GM12878 (cell line): Measurements from ENCODE around the gene OSER1. TPM values are rescaled to one million over a fixed set of nuclear protein-coding genes. Genes with fewer than 3 reads are reported as not detected.

Source experiments
- ATAC-seq: fragments of 200-7000 bp; cut with Tn5 transposase; 3 replicates; pipeline ENCODE4 v1.9.1; 2020; ENCODE audit warnings: mild to moderate bottlenecking, moderate library complexity
- BruUV-seq: library from RNA; stranded (reverse); fragments of 400-500 nt; replicated peaks from 2 replicates; lab custom pipeline; 2021; lab: Mats Ljungman, UMichigan
- CTCF ChIA-PET: fragments of 300-600 bp; sonication (Branson Sonifier 250); formaldehyde crosslinking; extraction: SDS; loops from one replicate; lab custom pipeline; 2021; ENCODE audit warnings: inconsistent platforms; lab: Yijun Ruan, JAX
- POLR2A ChIA-PET: fragments of 350-600 bp; formaldehyde crosslinking; extraction: SDS; loops from one replicate; lab custom pipeline; 2021; ENCODE audit warnings: inconsistent platforms; lab: Charles Lee
- RAD21 ChIA-PET: fragments of 300-600 bp; sonication (Branson Sonifier 250); formaldehyde crosslinking; loops from one replicate; lab custom pipeline; 2023; ENCODE audit warnings: antibody characterized with exemption; ENCODE audit not compliant: unreplicated experiment; lab: Charles Lee
- SMC1A ChIA-PET: fragments of 300-600 bp; sonication (Branson Sonifier 250); formaldehyde crosslinking; loops from one replicate; lab custom pipeline; 2023; ENCODE audit not compliant: unreplicated experiment, uncharacterized antibody; lab: Charles Lee
- DNase-seq: peaks from one replicate; pipeline ENCODE4 v3.0.0-alpha.2; 2011; ENCODE audit warnings: low read depth, low spot score
- FAIRE-seq: peaks from 3 replicates; lab custom pipeline; 2011; peaks lifted over from hg19 to GRCh38; lab: Jason Lieb, UNC
- H2AFZ ChIP-seq: 2 replicates; pipeline ENCODE4 v1.6.0; 2011; ENCODE audit warnings: low read depth, low read length, control low read depth; ENCODE audit not compliant: control insufficient read depth
- H3K27ac ChIP-seq: 2 replicates; pipeline ENCODE4 v1.5.1; 2011; ENCODE audit warnings: control low read depth; ENCODE audit not compliant: control insufficient read depth, insufficient read depth
- H3K27me3 ChIP-seq, 2 experiments: replicated peaks in 1 of 2; 2 replicates each; pipeline versions ENCODE4 v1.6.0 to v1.6.1; 2011; ENCODE audit warnings: low read length in 1 of 2; ENCODE audit not compliant: control insufficient read depth in 2 of 2, insufficient read depth in 2 of 2
- H3K36me3 ChIP-seq, 2 experiments: 2 replicates each; pipeline ENCODE4 v1.5.1; 2011; ENCODE audit warnings: low read length in 1 of 2; ENCODE audit not compliant: control insufficient read depth in 2 of 2, insufficient read depth in 2 of 2
- H3K4me1 ChIP-seq: 2 replicates; pipeline ENCODE4 v1.6.1; 2011; ENCODE audit warnings: mild to moderate bottlenecking, low read length, moderate library complexity, mixed read lengths; ENCODE audit not compliant: control insufficient read depth, insufficient read depth
- H3K4me2 ChIP-seq: 2 replicates; pipeline ENCODE4 v1.6.0; 2011; ENCODE audit warnings: control low read depth; ENCODE audit not compliant: control insufficient read depth, insufficient read depth
- H3K4me3 ChIP-seq: fragments of 200-600 bp; sonication (generic); 2 replicates; pipeline ENCODE4 v1.5.1; 2016
- H3K79me2 ChIP-seq: 2 replicates; pipeline ENCODE4 v1.6.0; 2011; ENCODE audit warnings: low read length; ENCODE audit not compliant: control insufficient read depth, insufficient read depth
- H3K9ac ChIP-seq: 2 replicates; pipeline ENCODE4 v1.8.0; 2011; ENCODE audit warnings: low read length, control low read depth, mixed read lengths; ENCODE audit not compliant: control insufficient read depth, insufficient read depth
- H3K9me3 ChIP-seq: replicated peaks from 3 replicates; pipeline ENCODE4 v1.5.1; 2011; ENCODE audit warnings: mild to moderate bottlenecking, low read length; ENCODE audit not compliant: control insufficient read depth, insufficient read depth
- H4K20me1 ChIP-seq: 2 replicates; pipeline ENCODE4 v1.6.0; 2011; ENCODE audit not compliant: control insufficient read depth, insufficient read depth
- BACH1 ChIP-seq: fragments of 450-650 bp; IDR thresholded peaks from 2 replicates; pipeline ENCODE4 v1.6.1; 2017; ENCODE audit warnings: mild to moderate bottlenecking, borderline replicate concordance
- BCLAF1 ChIP-seq: fragments of 450-650 bp; IDR thresholded peaks from 2 replicates; pipeline ENCODE4 v1.6.1; 2017; ENCODE audit warnings: antibody characterized with exemption, mild to moderate bottlenecking, moderate library complexity
- BHLHE40 ChIP-seq, 2 experiments: fragments of 450-650 bp in 1 of 2; IDR thresholded peaks; 2 replicates each; pipeline ENCODE4 v1.6.1; 2011 to 2017; ENCODE audit warnings: low read depth in 2 of 2, borderline replicate concordance in 1 of 2, improper control_type of control experiment in 1 of 2, low read length in 1 of 2, mild to moderate bottlenecking in 1 of 2
- CBFB ChIP-seq: IDR thresholded peaks from 2 replicates; pipeline ENCODE4 v1.6.1; 2016; ENCODE audit warnings: antibody characterized with exemption, low read depth
- CEBPB ChIP-seq, 2 experiments: fragments of 150-350 bp in 1 of 2; IDR thresholded peaks; 2 replicates each; pipeline ENCODE4 v1.6.1; 2012 to 2014; ENCODE audit warnings: low read depth in 2 of 2, low read length in 2 of 2, borderline replicate concordance in 1 of 2, inconsistent platforms in 1 of 2
- FOS ChIP-seq: IDR thresholded peaks from 3 replicates; pipeline ENCODE4 v1.6.1; 2011; ENCODE audit warnings: borderline replicate concordance; ENCODE audit not compliant: insufficient read length; ENCODE audit errors: extremely low read depth
- FOXM1 ChIP-seq: IDR thresholded peaks from 2 replicates; pipeline ENCODE4 v1.6.1; 2012; ENCODE audit warnings: low read depth, mild to moderate bottlenecking, inconsistent platforms, low read length, moderate library complexity
- GATAD2B ChIP-seq: fragments of 450-650 bp; conservative IDR thresholded peaks from 2 replicates; pipeline ENCODE4 v1.6.1; 2017; ENCODE audit warnings: low read depth, mild to moderate bottlenecking, moderate library complexity
- IKZF2 ChIP-seq, 2 experiments: fragments of 450-650 bp; IDR thresholded peaks; 2 replicates each; pipeline ENCODE4 v1.6.1; 2017; ENCODE audit warnings: mild to moderate bottlenecking in 2 of 2, moderate library complexity in 2 of 2
- KLF5 ChIP-seq: fragments of 450-650 bp; IDR thresholded peaks from 2 replicates; pipeline ENCODE4 v1.6.1; 2014; ENCODE audit warnings: mild to moderate bottlenecking; ENCODE audit not compliant: partially characterized antibody
- NR2C1 ChIP-seq: fragments of 450-650 bp; IDR thresholded peaks from 2 replicates; pipeline ENCODE4 v1.6.1; 2017; ENCODE audit warnings: antibody characterized with exemption, mild to moderate bottlenecking, moderate library complexity
- NRF1 ChIP-seq: conservative IDR thresholded peaks from 2 replicates; pipeline ENCODE4 v1.6.1; 2011; ENCODE audit warnings: mild to moderate bottlenecking, low read depth, low read length, improper control_type of control experiment
- RAD21 ChIP-seq: IDR thresholded peaks from 2 replicates; pipeline ENCODE4 v1.6.1; 2011; ENCODE audit warnings: mild to moderate bottlenecking, low read depth, low read length, moderate library complexity; ENCODE audit not compliant: insufficient read depth
- TCF3 ChIP-seq: IDR thresholded peaks from 2 replicates; pipeline ENCODE4 v1.6.1; 2012; ENCODE audit warnings: low read depth, mild to moderate bottlenecking, low read length, borderline replicate concordance; ENCODE audit not compliant: insufficient read depth
- ZBTB40 ChIP-seq: fragments of 450-650 bp; IDR thresholded peaks from 2 replicates; pipeline ENCODE4 v1.6.1; 2016; ENCODE audit warnings: mild to moderate bottlenecking, moderate library complexity, borderline replicate concordance
- ZSCAN29 ChIP-seq: fragments of 450-650 bp; IDR thresholded peaks from 2 replicates; pipeline ENCODE4 v1.6.1; 2017; ENCODE audit warnings: mild to moderate bottlenecking, moderate library complexity
- WGBS: methylation state at CpG from one replicate; pipeline ENCODE4 v1.1.6; 2016; ENCODE audit warnings: low lambda C conversion rate; ENCODE audit not compliant: insufficient replicate concordance, insufficient coverage; ENCODE audit errors: missing lambda C conversion rate; 5-methylcytosine and 5-hydroxymethylcytosine counted together
- in situ Hi-C: fragments of 300-500 bp; cut with MboI; formaldehyde crosslinking; loops from 9 replicates; pipeline ENCODE4 v1.14.3; 2018; ENCODE audit warnings: mixed read lengths
- intact Hi-C: fragments of 100-400 bp; cut with micrococcal nuclease; formaldehyde crosslinking; loops from one replicate; pipeline ENCODE4 v1.14.2; 2022; ENCODE audit not compliant: unreplicated experiment
- polyA plus RNA-seq, 11 experiments: library from polyadenylated mRNA; depleted of rRNA in 4 of 11; unstranded in 6 of 11; stranded (reverse) in 5 of 11; fragments of >200 nt; fragmentation: Nextera tagmentation in 4 of 11; fragmentation: Illumina TruSeq in 1 of 11; extraction: Ambion mirVana in 4 of 11; extraction: Trizol in 1 of 11; gene quantifications; 1 replicate in 1 of 11; 2 replicates in 10 of 11; pipeline versions ENCODE4 v1.2.1 to v1.2.3, GENCODE V29; 2011 to 2016; ENCODE audit warnings: inconsistent platforms in 2 of 11, missing spikeins in 2 of 11, low read depth in 1 of 11
- total RNA-seq, 4 experiments: library from RNA; depleted of rRNA in 3 of 4; stranded (reverse); fragments of >200 nt in 3 of 4; fragmentation: Illumina TruSeq in 1 of 4; extraction: Trizol in 1 of 4; gene quantifications; 2 replicates each; pipeline versions ENCODE4 v1.2.1 to v1.2.3, GENCODE V29; 2013 to 2021

OSER1 gene
- total and polyA plus RNA-seq, 10 of the 15 experiments (the other 5 are each of a cell fraction or from before 2014, with no cell fraction given): 19.3 to 63.8 (median 28.4) TPM

GRCh38 chr20:44221368-44221954 lies 10.9 kb upstream of the OSER1 start (continued):
- TF ChIP-seq BCLAF1 (no peak), FOS (no peak), BHLHE40 (IDR thresholded peaks at IDR 0.05; ENCODE audit: borderline replicate concordance in 1 of 2, low read depth in 2 of 2, low read length in 1 of 2) (no peak), CBFB (no peak)

- H3K27me3 ChIP-seq: no peaks in the 10 kb centered on the region
- no peaks in the 10 kb centered on the region for H3K79me2 ChIP-seq
- no peak overlapping the region for H2AFZ ChIP-seq
- no peak overlapping the region for H3K4me2 ChIP-seq
- no peak for ATAC-seq
- H3K27ac ChIP-seq: no peak overlapping the region
- intact Hi-C loops: loop anchor here (5.0 kb wide), 2 partner anchors 243 to 463 kb away; no protein-coding TSS in a partner anchor
- ChIA-PET CTCF (interaction anchor here (0.6 to 10.1 kb wide), 2 partner anchors 92 to 291 kb away, joined by 3 to 257 read pairs; partner anchors contain the start of gene FITM2), RAD21 (interaction anchor here (0.6 kb wide), 1 partner anchor 472 kb away, joined by 3 read pairs; no protein-coding TSS in a partner anchor), POLR2A (no interaction called here), SMC1A (no interaction called here)
- peaks cover 14% of the 10 kb centered on the region for H3K4me1 ChIP-seq
- DNase-seq: no peak
- no TSS peak for BruUV-seq
- in situ Hi-C loops: loop anchor here (5.0 to 10.0 kb wide), 3 partner anchors 93 to 385 kb away; partner anchors contain the start of gene FITM2
- H3K4me3 ChIP-seq: no peak overlapping the region
- whole genome bisulfite sequencing: 60% methylated on average over 6 of the region's 6 CpGs
- H3K9ac ChIP-seq: no peak overlapping the region
- FAIRE-seq: no peak
- H4K20me1 ChIP-seq: no peaks in the 10 kb centered on the region
- H3K9me3 ChIP-seq: no peaks in the 10 kb centered on the region
- no peaks in the 10 kb centered on the region for H3K36me3 ChIP-seq
- no peak for TF ChIP-seq TCF3
- no peak for TF ChIP-seq ZSCAN29
- TF ChIP-seq BACH1: no peak
- no peak for TF ChIP-seq RAD21
- TF ChIP-seq NRF1: no peak
- no peak for TF ChIP-seq FOXM1
- TF ChIP-seq GATAD2B: no peak
- no peak for TF ChIP-seq IKZF2 (IDR thresholded peaks at IDR 0.05)
- TF ChIP-seq KLF5: no peak
- TF ChIP-seq CEBPB (IDR thresholded peaks at IDR 0.05; ENCODE audit: borderline replicate concordance in 1 of 2, low read depth in 2 of 2, low read length in 2 of 2): no peak
- TF ChIP-seq ZBTB40: no peak
- TF ChIP-seq NR2C1: no peak
These were observed 9.2 kb upstream of the OSER1 start for GRCh38 chr20:44219791-44220190.
